Stomach (tissue), 4 donors: Measurements from ENCODE around the gene WWP2.

Experiments
- EP300 ChIP-seq: sonication (generic); formaldehyde crosslinking; IDR thresholded peaks from one replicate; pipeline ENCODE4 v1.6.1; 2017; ENCODE audit warnings: antibody characterized with exemption
- POLR2A ChIP-seq, 4 donors: fragments of 450-650 bp; IDR thresholded peaks; one replicate each; pipeline ENCODE4 v1.6.1; 2016; ENCODE audit warnings: antibody characterized with exemption in 4 of 4, control low read depth in 2 of 4, mild to moderate bottlenecking in 1 of 4, moderate library complexity in 1 of 4
- POLR2AphosphoS5 ChIP-seq, 3 donors: sonication (generic); formaldehyde crosslinking; IDR thresholded peaks; one replicate each; pipeline ENCODE4 v1.6.1; 2016; ENCODE audit warnings: antibody characterized with exemption in 3 of 3
- TF ChIP-seq, protein P1 (sequence below), 7 experiments: fragments of 450-650 bp in 4 of 7; fragments of 200-600 bp in 3 of 7; sonication (generic) in 3 of 7; IDR thresholded peaks; one replicate each; pipeline ENCODE4 v1.5.1; 2016 to 2019; ENCODE audit warnings: antibody characterized with exemption in 7 of 7, control low read depth in 2 of 7, mild to moderate bottlenecking in 1 of 7

DNA sequence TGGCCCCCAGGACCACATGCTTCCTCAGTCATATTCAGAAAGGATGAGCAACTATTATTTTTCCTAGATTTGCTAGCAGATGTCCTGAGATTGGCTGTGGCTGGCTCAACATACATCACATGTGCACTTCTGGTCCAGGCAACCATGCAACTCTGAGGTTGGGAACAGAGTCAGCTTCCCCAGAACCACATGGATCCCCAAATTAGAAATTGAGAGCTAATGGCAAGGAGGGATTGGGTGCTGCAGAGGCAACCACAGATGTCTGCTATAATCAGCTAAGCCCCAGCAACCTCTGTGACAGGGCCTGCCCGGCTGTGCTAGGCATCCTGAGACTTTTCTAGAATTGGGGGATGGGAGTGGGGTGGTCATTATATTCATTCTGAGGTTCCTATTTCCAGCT lies 155.2 kb downstream of the WWP2 start:
- TF ChIP-seq EP300 (no peak), POLR2A (IDR thresholded peaks at IDR 0.05) (no peak), POLR2AphosphoS5 (IDR thresholded peaks at IDR 0.05) (no peak)
- TF ChIP-seq, protein P1, sequence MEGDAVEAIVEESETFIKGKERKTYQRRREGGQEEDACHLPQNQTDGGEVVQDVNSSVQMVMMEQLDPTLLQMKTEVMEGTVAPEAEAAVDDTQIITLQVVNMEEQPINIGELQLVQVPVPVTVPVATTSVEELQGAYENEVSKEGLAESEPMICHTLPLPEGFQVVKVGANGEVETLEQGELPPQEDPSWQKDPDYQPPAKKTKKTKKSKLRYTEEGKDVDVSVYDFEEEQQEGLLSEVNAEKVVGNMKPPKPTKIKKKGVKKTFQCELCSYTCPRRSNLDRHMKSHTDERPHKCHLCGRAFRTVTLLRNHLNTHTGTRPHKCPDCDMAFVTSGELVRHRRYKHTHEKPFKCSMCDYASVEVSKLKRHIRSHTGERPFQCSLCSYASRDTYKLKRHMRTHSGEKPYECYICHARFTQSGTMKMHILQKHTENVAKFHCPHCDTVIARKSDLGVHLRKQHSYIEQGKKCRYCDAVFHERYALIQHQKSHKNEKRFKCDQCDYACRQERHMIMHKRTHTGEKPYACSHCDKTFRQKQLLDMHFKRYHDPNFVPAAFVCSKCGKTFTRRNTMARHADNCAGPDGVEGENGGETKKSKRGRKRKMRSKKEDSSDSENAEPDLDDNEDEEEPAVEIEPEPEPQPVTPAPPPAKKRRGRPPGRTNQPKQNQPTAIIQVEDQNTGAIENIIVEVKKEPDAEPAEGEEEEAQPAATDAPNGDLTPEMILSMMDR (IDR thresholded peaks at IDR 0.05): no peak
